ENCODE measurements around the gene CANX. TPM values are rescaled to one million over a fixed set of nuclear protein-coding genes. Genes with fewer than 3 reads are reported as not detected.

CANX gene
- total and polyA plus RNA-seq, 9 of the 15 experiments (the other 6 are each of a cell fraction or from before 2014, with no cell fraction given): 155 to 893 (median 589) TPM

- TF ChIP-seq, protein P1, sequence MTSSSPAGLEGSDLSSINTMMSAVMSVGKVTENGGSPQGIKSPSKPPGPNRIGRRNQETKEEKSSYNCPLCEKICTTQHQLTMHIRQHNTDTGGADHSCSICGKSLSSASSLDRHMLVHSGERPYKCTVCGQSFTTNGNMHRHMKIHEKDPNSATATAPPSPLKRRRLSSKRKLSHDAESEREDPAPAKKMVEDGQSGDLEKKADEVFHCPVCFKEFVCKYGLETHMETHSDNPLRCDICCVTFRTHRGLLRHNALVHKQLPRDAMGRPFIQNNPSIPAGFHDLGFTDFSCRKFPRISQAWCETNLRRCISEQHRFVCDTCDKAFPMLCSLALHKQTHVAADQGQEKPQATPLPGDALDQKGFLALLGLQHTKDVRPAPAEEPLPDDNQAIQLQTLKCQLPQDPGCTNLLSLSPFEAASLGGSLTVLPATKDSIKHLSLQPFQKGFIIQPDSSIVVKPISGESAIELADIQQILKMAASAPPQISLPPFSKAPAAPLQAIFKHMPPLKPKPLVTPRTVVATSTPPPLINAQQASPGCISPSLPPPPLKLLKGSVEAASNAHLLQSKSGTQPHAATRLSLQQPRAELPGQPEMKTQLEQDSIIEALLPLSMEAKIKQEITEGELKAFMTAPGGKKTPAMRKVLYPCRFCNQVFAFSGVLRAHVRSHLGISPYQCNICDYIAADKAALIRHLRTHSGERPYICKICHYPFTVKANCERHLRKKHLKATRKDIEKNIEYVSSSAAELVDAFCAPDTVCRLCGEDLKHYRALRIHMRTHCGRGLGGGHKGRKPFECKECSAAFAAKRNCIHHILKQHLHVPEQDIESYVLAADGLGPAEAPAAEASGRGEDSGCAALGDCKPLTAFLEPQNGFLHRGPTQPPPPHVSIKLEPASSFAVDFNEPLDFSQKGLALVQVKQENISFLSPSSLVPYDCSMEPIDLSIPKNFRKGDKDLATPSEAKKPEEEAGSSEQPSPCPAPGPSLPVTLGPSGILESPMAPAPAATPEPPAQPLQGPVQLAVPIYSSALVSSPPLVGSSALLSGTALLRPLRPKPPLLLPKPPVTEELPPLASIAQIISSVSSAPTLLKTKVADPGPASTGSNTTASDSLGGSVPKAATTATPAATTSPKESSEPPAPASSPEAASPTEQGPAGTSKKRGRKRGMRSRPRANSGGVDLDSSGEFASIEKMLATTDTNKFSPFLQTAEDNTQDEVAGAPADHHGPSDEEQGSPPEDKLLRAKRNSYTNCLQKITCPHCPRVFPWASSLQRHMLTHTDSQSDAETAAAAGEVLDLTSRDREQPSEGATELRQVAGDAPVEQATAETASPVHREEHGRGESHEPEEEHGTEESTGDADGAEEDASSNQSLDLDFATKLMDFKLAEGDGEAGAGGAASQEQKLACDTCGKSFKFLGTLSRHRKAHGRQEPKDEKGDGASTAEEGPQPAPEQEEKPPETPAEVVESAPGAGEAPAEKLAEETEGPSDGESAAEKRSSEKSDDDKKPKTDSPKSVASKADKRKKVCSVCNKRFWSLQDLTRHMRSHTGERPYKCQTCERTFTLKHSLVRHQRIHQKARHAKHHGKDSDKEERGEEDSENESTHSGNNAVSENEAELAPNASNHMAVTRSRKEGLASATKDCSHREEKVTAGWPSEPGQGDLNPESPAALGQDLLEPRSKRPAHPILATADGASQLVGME (CRISPR knock-in tag; IDR thresholded peaks at IDR 0.05): no peak
- TF ChIP-seq CREBBP (IDR thresholded peaks at IDR 0.05; ENCODE audit: low read depth, low read length) (no peak), HCFC1 (IDR thresholded peaks at IDR 0.05; ENCODE audit: low read depth, low read length) (no peak), SMC3 (conservative IDR thresholded peaks at IDR 0.05; ENCODE audit: insufficient read depth, low read depth, low read length) (no peak), HMG20B (CRISPR knock-in tag; IDR thresholded peaks at IDR 0.05) (no peak)
Measured at GRCh38 chr5:179758955-179759354, 60.2 kb downstream of the CANX start (continued).
